CD4-positive, alpha-beta T cell (primary cell): Measurements from ENCODE around the gene EIF2B4. TPM values are rescaled to one million over a fixed set of nuclear protein-coding genes. Genes with fewer than 3 reads are reported as not detected.
"Not testable (repeated sequence)": the region's sequence is repeated elsewhere in the genome, so short reads cannot be mapped to it uniquely, and the experiment has no call there.

Source experiments
- ATAC-seq: fragments of 200-7000 bp; cut with Tn5 transposase; one replicate; pipeline ENCODE4 v1.10.0; 2022; ENCODE audit warnings: mild to moderate bottlenecking; ENCODE audit not compliant: poor library complexity
- CTCF ChIA-PET: fragments of 350-600 bp; sonication (Branson Sonifier 250); formaldehyde crosslinking; loops from one replicate; lab custom pipeline; 2021; ENCODE audit warnings: antibody characterized with exemption, inconsistent platforms; lab: Charles Lee
- POLR2A ChIA-PET: fragments of 350-600 bp; sonication (Branson Sonifier 250); formaldehyde crosslinking; loops from one replicate; lab custom pipeline; 2021; ENCODE audit warnings: antibody characterized with exemption, inconsistent platforms; lab: Charles Lee
- DNase-seq, 14 experiments: peaks; one replicate each; pipeline ENCODE4 v3.0.0-alpha.2; 2013 to 2020; ENCODE audit warnings: mixed read lengths in 2 of 14
- H3K27ac ChIP-seq, 2 donors: one replicate each; pipeline versions ENCODE4 v1.5.1 to v1.7.0; 2013; ENCODE audit warnings: low read length in 2 of 2, low read depth in 1 of 2, mild to moderate bottlenecking in 1 of 2
- H3K27me3 ChIP-seq, 2 experiments: 1 replicate in 1 of 2; 2 replicates in 1 of 2; pipeline versions ENCODE4 v1.6.1 to v1.7.0; 2013; ENCODE audit warnings: low read length in 2 of 2, control low read depth in 1 of 2, mild to moderate bottlenecking in 1 of 2, moderate library complexity in 1 of 2; ENCODE audit not compliant: insufficient read depth in 2 of 2, control insufficient read depth in 1 of 2
- H3K36me3 ChIP-seq: one replicate; pipeline ENCODE4 v1.6.1; 2013; ENCODE audit warnings: low read length, control low read depth; ENCODE audit not compliant: insufficient read depth
- H3K4me1 ChIP-seq: one replicate; pipeline ENCODE4 v1.6.1; 2013; ENCODE audit warnings: low read length, control low read depth; ENCODE audit not compliant: insufficient read depth
- H3K4me3 ChIP-seq: one replicate; pipeline ENCODE4 v1.5.1; 2013; ENCODE audit warnings: mild to moderate bottlenecking, low read length, moderate library complexity
- H3K9me3 ChIP-seq, 2 experiments: 1 replicate in 1 of 2; 2 replicates in 1 of 2; pipeline versions ENCODE4 v1.6.1 to v1.7.0; 2013; ENCODE audit warnings: low read length in 2 of 2, mild to moderate bottlenecking in 2 of 2, control low read depth in 1 of 2, moderate library complexity in 1 of 2; ENCODE audit not compliant: control insufficient read depth in 1 of 2, insufficient read depth in 1 of 2
- H3K27ac Mint-ChIP-seq: one replicate; pipeline ENCODE4 v1.8.0; 2020; ENCODE audit warnings: mixed read lengths
- H3K27me3 Mint-ChIP-seq: one replicate; pipeline ENCODE4 v1.8.0; 2021; ENCODE audit warnings: mixed read lengths
- H3K36me3 Mint-ChIP-seq: one replicate; pipeline ENCODE4 v1.8.0; 2021; ENCODE audit warnings: low read depth, mixed read lengths
- H3K4me1 Mint-ChIP-seq: one replicate; pipeline ENCODE4 v1.8.0; 2021; ENCODE audit warnings: low read depth, mixed read lengths
- H3K4me3 Mint-ChIP-seq: one replicate; pipeline ENCODE4 v1.8.0; 2020; ENCODE audit warnings: mild to moderate bottlenecking, mixed read lengths
- H3K9me3 Mint-ChIP-seq: one replicate; pipeline ENCODE4 v1.8.0; 2020; ENCODE audit warnings: mixed read lengths
- intact Hi-C, 2 experiments: fragments of 100-400 bp; cut with DNase I in 1 of 2; cut with micrococcal nuclease in 1 of 2; formaldehyde crosslinking; loops; one replicate each; pipeline versions ENCODE4 v1.15.1 to v1.9.0; 2023 to 2025; cut with DNase I, micrococcal nuclease
- total RNA-seq, 174 experiments: library from RNA in 2 of 174; stranded (reverse) in 2 of 174; gene quantifications; one replicate each; pipeline ENCODE4 v1.2.3 and lab custom pipeline; 2021 to 2026
- TF ChIP-seq, protein P1 (sequence below): fragments of 200-600 bp; IDR thresholded peaks from one replicate; pipeline ENCODE4 v1.8.0; 2022; ENCODE audit warnings: antibody characterized with exemption, mild to moderate bottlenecking

The EIF2B4 gene
- total RNA-seq, 2 experiments from 2014 or later: 33.2 to 34.0 TPM

DNA sequence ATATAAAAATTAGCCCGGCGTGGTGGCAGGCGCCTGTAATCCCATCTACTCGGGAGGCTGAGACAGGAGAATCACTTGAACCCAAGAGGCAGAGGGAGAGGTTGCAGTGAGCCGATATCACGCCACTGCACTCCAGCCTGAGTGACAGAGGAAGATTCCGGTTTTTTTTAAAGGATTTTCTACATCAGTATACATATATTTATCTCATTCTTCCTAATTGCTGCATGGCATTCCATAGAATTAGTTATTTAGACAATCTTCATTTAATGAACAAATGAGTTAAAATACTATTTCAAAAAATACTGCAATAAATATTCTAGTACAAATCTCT lies 15.6 kb downstream of the EIF2B4 start:
- intact Hi-C loops: no loop called here
- Histone ChIP-seq H3K27me3 (no peaks in the 10 kb centered on the region), H3K4me3 (no peak overlapping the region), H3K4me1 (peaks cover 50% of the 10 kb centered on the region), H3K9me3 (no peaks in the 10 kb centered on the region), H3K27ac (no peak overlapping the region), H3K36me3 (peaks cover 6% of the 10 kb centered on the region)
- ChIA-PET POLR2A (interaction anchor here (1.3 kb wide), 1 partner anchor 54 kb away, joined by 3 read pairs; the partner anchor contains the start of gene PPM1G), CTCF (interaction anchor here (0.8 kb wide), 1 partner anchor 15 kb away, joined by 3 read pairs; no protein-coding TSS in a partner anchor)
- Mint-ChIP-seq H3K4me1 (peaks cover 66% of the 10 kb centered on the region), H3K36me3 (peaks cover 32% of the 10 kb centered on the region), H3K27me3 (no peaks in the 10 kb centered on the region), H3K9me3 (no peaks in the 10 kb centered on the region), H3K4me3 (peak overlapping the region; percentile 71), H3K27ac (peak overlapping the region; percentile 99)
- no peak for ATAC-seq
- TF ChIP-seq, protein P1, sequence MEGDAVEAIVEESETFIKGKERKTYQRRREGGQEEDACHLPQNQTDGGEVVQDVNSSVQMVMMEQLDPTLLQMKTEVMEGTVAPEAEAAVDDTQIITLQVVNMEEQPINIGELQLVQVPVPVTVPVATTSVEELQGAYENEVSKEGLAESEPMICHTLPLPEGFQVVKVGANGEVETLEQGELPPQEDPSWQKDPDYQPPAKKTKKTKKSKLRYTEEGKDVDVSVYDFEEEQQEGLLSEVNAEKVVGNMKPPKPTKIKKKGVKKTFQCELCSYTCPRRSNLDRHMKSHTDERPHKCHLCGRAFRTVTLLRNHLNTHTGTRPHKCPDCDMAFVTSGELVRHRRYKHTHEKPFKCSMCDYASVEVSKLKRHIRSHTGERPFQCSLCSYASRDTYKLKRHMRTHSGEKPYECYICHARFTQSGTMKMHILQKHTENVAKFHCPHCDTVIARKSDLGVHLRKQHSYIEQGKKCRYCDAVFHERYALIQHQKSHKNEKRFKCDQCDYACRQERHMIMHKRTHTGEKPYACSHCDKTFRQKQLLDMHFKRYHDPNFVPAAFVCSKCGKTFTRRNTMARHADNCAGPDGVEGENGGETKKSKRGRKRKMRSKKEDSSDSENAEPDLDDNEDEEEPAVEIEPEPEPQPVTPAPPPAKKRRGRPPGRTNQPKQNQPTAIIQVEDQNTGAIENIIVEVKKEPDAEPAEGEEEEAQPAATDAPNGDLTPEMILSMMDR: no peak
- no peak for DNase-seq

DNA sequence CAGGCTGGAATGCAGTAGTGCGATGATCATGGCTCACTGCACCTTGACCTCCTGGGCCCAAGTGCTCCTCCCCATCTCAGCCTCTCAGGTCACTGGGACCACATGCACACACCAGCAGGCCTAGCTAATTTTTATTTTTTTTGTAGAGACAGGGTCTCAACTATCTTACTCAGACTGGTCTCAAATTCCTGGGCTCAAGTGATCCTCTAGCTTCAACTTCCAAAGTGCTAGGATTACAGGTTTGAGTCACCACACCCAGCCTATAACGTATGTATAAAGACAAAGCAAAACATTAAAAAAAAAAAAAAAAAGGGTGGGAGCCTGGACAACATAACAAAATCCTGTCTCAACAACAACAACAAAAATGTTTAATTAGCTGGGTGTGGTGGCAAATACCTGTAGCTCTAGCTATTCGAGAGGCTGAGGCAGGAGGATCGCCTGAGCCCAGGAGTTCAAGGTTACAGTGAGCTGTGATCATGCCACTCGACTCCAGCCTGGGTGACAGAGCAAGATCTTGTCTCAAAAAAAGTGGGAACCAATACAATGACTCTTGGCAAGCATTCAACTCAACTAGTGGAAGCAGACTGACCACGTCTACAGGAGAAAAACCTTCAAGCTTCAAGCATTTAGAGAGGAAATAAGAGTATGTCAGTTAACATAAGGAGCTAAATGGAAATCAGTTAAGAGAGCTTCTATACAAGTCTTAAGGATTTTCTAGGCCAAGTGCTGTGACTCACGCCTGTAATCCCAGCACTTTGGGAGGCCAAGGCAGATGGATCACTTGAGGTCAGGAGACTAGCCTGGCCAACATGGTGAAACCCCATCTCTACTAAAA lies 16.2 kb downstream of the EIF2B4 start:
- Mint-ChIP-seq H3K9me3 (no peaks in the 10 kb centered on the region), H3K4me1 (peaks cover 70% of the 10 kb centered on the region), H3K4me3 (peak overlapping the region; percentile 71), H3K36me3 (peaks cover 32% of the 10 kb centered on the region), H3K27ac (peak overlapping the region; percentile 99), H3K27me3 (no peaks in the 10 kb centered on the region)
- H3K9me3 ChIP-seq: no peaks in the 10 kb centered on the region
- ChIA-PET CTCF (interaction anchor here (0.8 kb wide), 1 partner anchor 16 kb away, joined by 3 read pairs; no protein-coding TSS in a partner anchor), POLR2A (interaction anchor here (1.3 kb wide), 1 partner anchor 55 kb away, joined by 3 read pairs; the partner anchor contains the start of gene PPM1G)
- H3K27ac ChIP-seq: no peak overlapping the region
- H3K4me1 ChIP-seq: peaks cover 50% of the 10 kb centered on the region
- H3K4me3 ChIP-seq: no peak overlapping the region
- intact Hi-C loops: no loop called here
- ATAC-seq (no peak), DNase-seq (no peak)
- no peaks in the 10 kb centered on the region for H3K27me3 ChIP-seq
- H3K36me3 ChIP-seq: peaks cover 6% of the 10 kb centered on the region
- TF ChIP-seq, protein P1: no peak

DNA sequence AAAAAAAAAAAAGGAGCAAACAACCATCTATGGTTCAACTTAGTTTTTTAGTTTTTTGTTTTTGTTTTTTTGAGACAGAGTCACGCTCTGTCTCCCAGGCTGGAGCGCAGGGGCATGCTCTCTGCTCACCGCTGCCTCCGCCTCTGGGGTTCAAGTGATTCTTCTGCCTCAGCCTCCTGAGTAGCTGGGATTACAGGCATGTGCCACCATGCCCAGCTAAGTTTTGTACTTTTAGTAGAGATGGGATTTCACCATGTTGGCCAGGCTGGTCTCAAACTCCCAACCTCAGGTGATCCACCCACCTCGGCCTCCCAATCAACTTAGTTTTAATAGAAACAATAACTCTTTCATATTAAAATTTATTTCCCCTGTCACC lies 16.8 kb downstream of the EIF2B4 start:
- Mint-ChIP-seq H3K27ac (peak overlapping the region; percentile 99), H3K4me1 (peaks cover 68% of the 10 kb centered on the region), H3K36me3 (peaks cover 33% of the 10 kb centered on the region)
- H3K4me3 ChIP-seq, H3K9me3 ChIP-seq, DNase-seq, H3K4me3 Mint-ChIP-seq, H3K27me3 Mint-ChIP-seq, intact Hi-C loops, H3K27ac ChIP-seq, CTCF ChIA-PET, H3K9me3 Mint-ChIP-seq, H3K36me3 ChIP-seq, H3K27me3 ChIP-seq, ATAC-seq: not testable (repeated sequence)
- POLR2A ChIA-PET: interaction anchor here (1.3 kb wide), 1 partner anchor 56 kb away, joined by 3 read pairs; the partner anchor contains the start of gene PPM1G
- H3K4me1 ChIP-seq: peaks cover 49% of the 10 kb centered on the region
